Measurements from ENCODE around the gene CPLX1.

Gene CPLX1

GRCh38 chr4:832536-832935, 6.6 kb upstream of the CPLX1 start:
- no peak for DNase-seq (ENCODE audit: low read depth)

- DNase-seq (ENCODE audit: low read depth), result no peak
Measured at GRCh38 chr4:832108-832507, 6.2 kb upstream of the CPLX1 start.

- no peak for DNase-seq (ENCODE audit: low read depth)
Measured at GRCh38 chr4:831483-831805, 5.5 kb upstream of the CPLX1 start.

- no peak for DNase-seq (ENCODE audit: low read depth)
Measured at GRCh38 chr4:830601-831482, 4.9 kb upstream of the CPLX1 start.

- DNase-seq (ENCODE audit: low read depth), result no peak
Measured at GRCh38 chr4:829761-830600, 4.1 kb upstream of the CPLX1 start.

GRCh38 chr4:829291-829690, 3.4 kb upstream of the CPLX1 start:
- DNase-seq (ENCODE audit: low read depth), result no peak

- DNase-seq (ENCODE audit: low read depth), result no peak
Measured at GRCh38 chr4:828641-829271, 2.8 kb upstream of the CPLX1 start.

GRCh38 chr4:827209-828081, 1.5 kb upstream of the CPLX1 start:
- no peak for DNase-seq (ENCODE audit: low read depth)

- DNase-seq (ENCODE audit: low read depth), result no peak
Measured at GRCh38 chr4:826508-827208, 729 bp upstream of the CPLX1 start.

- DNase-seq (ENCODE audit: low read depth), result no peak
Measured at GRCh38 chr4:825063-825970, 612 bp downstream of the CPLX1 start.

GRCh38 chr4:824461-825062, 1.4 kb downstream of the CPLX1 start:
- no peak for DNase-seq (ENCODE audit: low read depth)

GRCh38 chr4:823761-824460, 2.0 kb downstream of the CPLX1 start:
- DNase-seq (ENCODE audit: low read depth), result no peak

- DNase-seq (ENCODE audit: low read depth), result no peak
Measured at GRCh38 chr4:823176-823760, 2.7 kb downstream of the CPLX1 start.

- no peak for DNase-seq (ENCODE audit: low read depth)
Measured at GRCh38 chr4:822361-823175, 3.4 kb downstream of the CPLX1 start.

- no peak for DNase-seq (ENCODE audit: low read depth)
Measured at GRCh38 chr4:821631-822030, 4.3 kb downstream of the CPLX1 start.

- DNase-seq (ENCODE audit: low read depth), result no peak
Measured at GRCh38 chr4:821181-821591, 4.7 kb downstream of the CPLX1 start.

- DNase-seq (ENCODE audit: low read depth), result no peak
Measured at GRCh38 chr4:820230-821172, 5.4 kb downstream of the CPLX1 start.

All from fibroblast of gingiva (primary cell).